HepG2 (cell line): ENCODE results near the gene RPLP1. TPM values are rescaled to one million over a fixed set of nuclear protein-coding genes. Genes with fewer than 3 reads are reported as not detected.

Experiments used
- CC2D1A ChIP-seq: sonication (generic); formaldehyde crosslinking; IDR thresholded peaks from 2 replicates; pipeline ENCODE4 v1.8.1; 2023; ENCODE audit warnings: mild to moderate bottlenecking, missing genetic modification reagents
- CSRNP1 ChIP-seq: sonication (generic); formaldehyde crosslinking; IDR thresholded peaks from 2 replicates; pipeline ENCODE4 v1.8.1; 2023; ENCODE audit warnings: mild to moderate bottlenecking, missing genetic modification reagents
- FOXA3 ChIP-seq: IDR thresholded peaks from 2 replicates; pipeline ENCODE4 v1.6.1; 2016; ENCODE audit warnings: missing genetic modification reagents, missing compliant biosample characterization
- GZF1 ChIP-seq: sonication (generic); formaldehyde crosslinking; IDR thresholded peaks from 2 replicates; pipeline ENCODE4 v1.5.1; 2020; ENCODE audit warnings: mild to moderate bottlenecking, missing genetic modification reagents
- HOMEZ ChIP-seq: IDR thresholded peaks from 2 replicates; pipeline ENCODE4 v1.6.1; 2016; ENCODE audit warnings: low read depth
- IRF2 ChIP-seq: IDR thresholded peaks from 2 replicates; pipeline ENCODE4 v1.6.1; 2018; ENCODE audit warnings: missing genetic modification reagents, missing compliant biosample characterization
- MAZ ChIP-seq, 2 experiments: sonication (generic) in 1 of 2; formaldehyde crosslinking in 1 of 2; IDR thresholded peaks; 2 replicates each; pipeline versions ENCODE4 v1.5.0 to v1.6.1; 2012 to 2020; ENCODE audit warnings: low read depth in 2 of 2, mild to moderate bottlenecking in 2 of 2, borderline replicate concordance in 1 of 2, improper control_type of control experiment in 1 of 2, low read length in 1 of 2, missing genetic modification reagents in 1 of 2, moderate library complexity in 1 of 2
- POLR2G ChIP-seq: fragments of 200-400 bp; formaldehyde crosslinking; IDR thresholded peaks from 2 replicates; pipeline ENCODE4 v1.6.1; 2018; ENCODE audit warnings: mild to moderate bottlenecking, low read depth, low read length, moderate library complexity
- RARG ChIP-seq: sonication (generic); formaldehyde crosslinking; IDR thresholded peaks from 2 replicates; pipeline ENCODE4 v1.4.0; 2020; ENCODE audit warnings: low read depth, mild to moderate bottlenecking, missing genetic modification reagents
- SP5 ChIP-seq: IDR thresholded peaks from 2 replicates; pipeline ENCODE4 v1.6.1; 2016; ENCODE audit warnings: low read depth, borderline replicate concordance
- ZFP90 ChIP-seq: sonication (generic); formaldehyde crosslinking; IDR thresholded peaks from 2 replicates; pipeline ENCODE4 v1.8.0; 2022; ENCODE audit warnings: missing genetic modification reagents, mild to moderate bottlenecking, inconsistent platforms, borderline replicate concordance
- ZMAT3 ChIP-seq: sonication (generic); formaldehyde crosslinking; conservative IDR thresholded peaks from 2 replicates; pipeline ENCODE4 v1.7.0; 2021; ENCODE audit warnings: missing genetic modification reagents
- ZNF333 ChIP-seq: sonication (generic); formaldehyde crosslinking; IDR thresholded peaks from 2 replicates; pipeline ENCODE4 v1.4.0; 2020; ENCODE audit warnings: mild to moderate bottlenecking, missing genetic modification reagents, borderline replicate concordance
- ZNF513 ChIP-seq: sonication (generic); formaldehyde crosslinking; conservative IDR thresholded peaks from 2 replicates; pipeline ENCODE4 v1.5.0; 2020; ENCODE audit warnings: missing genetic modification reagents
- ZNF629 ChIP-seq: sonication (generic); formaldehyde crosslinking; conservative IDR thresholded peaks from 2 replicates; pipeline ENCODE4 v1.5.0; 2020; ENCODE audit warnings: missing genetic modification reagents
- ZNF800 ChIP-seq: sonication (generic); formaldehyde crosslinking; IDR thresholded peaks from 2 replicates; pipeline ENCODE4 v1.4.0; 2020; ENCODE audit warnings: missing genetic modification reagents
- ZSCAN31 ChIP-seq: sonication (generic); formaldehyde crosslinking; IDR thresholded peaks from 2 replicates; pipeline ENCODE4 v1.5.0; 2020; ENCODE audit warnings: low read depth, mild to moderate bottlenecking, missing genetic modification reagents
- polyA plus RNA-seq, 8 experiments: library from polyadenylated mRNA; depleted of rRNA in 3 of 8; stranded (reverse) in 7 of 8; unstranded in 1 of 8; fragments of >200 nt; fragmentation: Illumina TruSeq in 4 of 8; extraction: Trizol in 4 of 8; gene quantifications; 2 replicates each; pipeline versions ENCODE4 v1.2.1 to v1.2.3, GENCODE V29; 2011 to 2016; ENCODE audit warnings: low read depth in 4 of 8, missing spikeins in 1 of 8, mixed read lengths in 1 of 8; ENCODE audit not compliant: insufficient read depth in 1 of 8
- total RNA-seq, 5 experiments: library from RNA; depleted of rRNA; stranded (reverse); fragments of >200 nt; fragmentation: Illumina TruSeq; extraction: Trizol; gene quantifications; 2 replicates each; pipeline ENCODE4 v1.2.3, GENCODE V29; 2016; ENCODE audit warnings: low read depth in 1 of 5

Gene RPLP1
- total and polyA plus RNA-seq, 2 of the 13 experiments (the other 11 are each of a cell fraction or from before 2014, with no cell fraction given): 817 to 929 TPM

GRCh38 chr15:69462493-69463181, 10.0 kb downstream of the RPLP1 start (continued):
- TF ChIP-seq ZNF800 (CRISPR knock-in tag) (peak; percentile 72), HOMEZ (CRISPR knock-in tag) (peak; percentile 91), RARG (CRISPR knock-in tag) (no peak), ZNF513 (CRISPR knock-in tag) (no peak), CC2D1A (no peak), FOXA3 (CRISPR knock-in tag) (no peak), ZFP90 (0 out of 2 replicates have a peak, but pooled peaks have one; percentile 21), MAZ (IDR thresholded peaks at IDR 0.05; ENCODE audit: borderline replicate concordance, low read depth, low read length) (no peak), MAZ (CRISPR knock-in tag; IDR thresholded peaks at IDR 0.05; ENCODE audit: low read depth) (peak; percentile 67; the same call in 1 of the 2 replicates), ZNF333 (CRISPR knock-in tag) (no peak), ZMAT3 (CRISPR knock-in tag) (peak; percentile 27; the same call in 1 of the 2 replicates), CSRNP1 (peak; percentile 52; the same call in 1 of the 2 replicates), POLR2G (peak; percentile 79), ZNF629 (CRISPR knock-in tag) (peak; percentile 10; the same call in 1 of the 2 replicates), ZSCAN31 (CRISPR knock-in tag) (peak; percentile 83; the same call in 1 of the 2 replicates), IRF2 (CRISPR knock-in tag) (peak; percentile 60), SP5 (CRISPR knock-in tag) (peak; percentile 72; the same call in 1 of the 2 replicates), GZF1 (CRISPR knock-in tag) (no peak)
